HG03565 (cell line): Measurements from ENCODE around the gene UBE2L6.

Experiments used
- ATAC-seq: cut with Tn5 transposase; IDR thresholded peaks from one replicate; pipeline ENCODE4 v1.9.1; 2021; ENCODE audit warnings: mild to moderate bottlenecking, moderate library complexity; ENCODE audit not compliant: unreplicated experiment

The UBE2L6 gene

GRCh38 chr11:57567515-57568329 lies at the start of gene UBE2L6:
TSS of gene UBE2L6 (minus strand) at chr11:57567672. CDS start at chr11:57567611, 61 bp downstream.
- peak; percentile 27 for ATAC-seq

GRCh38 chr11:57616595-57616994 lies 49.1 kb upstream of the UBE2L6 start:
- no peak for ATAC-seq

GRCh38 chr11:57615308-57615707 lies 47.8 kb upstream of the UBE2L6 start:
- ATAC-seq: no peak

GRCh38 chr11:57614234-57614772 lies 46.8 kb upstream of the UBE2L6 start:
- no peak for ATAC-seq

GRCh38 chr11:57610170-57610569 lies 42.7 kb upstream of the UBE2L6 start:
- ATAC-seq: no peak

- ATAC-seq: no peak
Observed at GRCh38 chr11:57605028-57605420, 37.6 kb upstream of the UBE2L6 start.

GRCh38 chr11:57604296-57605027 lies 37.0 kb upstream of the UBE2L6 start:
- no peak for ATAC-seq

GRCh38 chr11:57601297-57601696 lies 33.8 kb upstream of the UBE2L6 start:
- no peak for ATAC-seq

- ATAC-seq: no peak
Observed at GRCh38 chr11:57599381-57599780, 31.9 kb upstream of the UBE2L6 start.

- no peak for ATAC-seq
Observed at GRCh38 chr11:57598831-57599155, 31.3 kb upstream of the UBE2L6 start.

GRCh38 chr11:57597916-57598830 lies 30.7 kb upstream of the UBE2L6 start:
- no peak for ATAC-seq

GRCh38 chr11:57597461-57597915 lies 30.0 kb upstream of the UBE2L6 start, which contains the start of gene SERPING1:
TSS of gene SERPING1 (plus strand) at chr11:57597685. CDS start at chr11:57598271, 586 bp downstream.
- no peak for ATAC-seq

GRCh38 chr11:57596266-57596885 lies 28.9 kb upstream of the UBE2L6 start:
- ATAC-seq: no peak

GRCh38 chr11:57588046-57588710 lies 20.7 kb upstream of the UBE2L6 start:
- no peak for ATAC-seq

GRCh38 chr11:57586711-57587245 lies 19.3 kb upstream of the UBE2L6 start:
- ATAC-seq: no peak

GRCh38 chr11:57585301-57585700 lies 17.8 kb upstream of the UBE2L6 start:
- no peak for ATAC-seq

- ATAC-seq: no peak
Observed at GRCh38 chr11:57584341-57584740, 16.9 kb upstream of the UBE2L6 start.

GRCh38 chr11:57574061-57574460 lies 6.6 kb upstream of the UBE2L6 start:
- ATAC-seq: no peak

GRCh38 chr11:57571606-57572005 lies 4.1 kb upstream of the UBE2L6 start:
- no peak for ATAC-seq
